ENCODE data around the gene RIN1. TPM values are rescaled to one million over a fixed set of nuclear protein-coding genes. Genes with fewer than 3 reads are reported as not detected.
A peak's percentile ranks its signal among the peaks of the same experiment; 100 is the strongest.

RIN1 gene
- total RNA-seq, 4 donors from 2014 or later, result 1.8 to 26.6 (median 8.6) TPM

DNA sequence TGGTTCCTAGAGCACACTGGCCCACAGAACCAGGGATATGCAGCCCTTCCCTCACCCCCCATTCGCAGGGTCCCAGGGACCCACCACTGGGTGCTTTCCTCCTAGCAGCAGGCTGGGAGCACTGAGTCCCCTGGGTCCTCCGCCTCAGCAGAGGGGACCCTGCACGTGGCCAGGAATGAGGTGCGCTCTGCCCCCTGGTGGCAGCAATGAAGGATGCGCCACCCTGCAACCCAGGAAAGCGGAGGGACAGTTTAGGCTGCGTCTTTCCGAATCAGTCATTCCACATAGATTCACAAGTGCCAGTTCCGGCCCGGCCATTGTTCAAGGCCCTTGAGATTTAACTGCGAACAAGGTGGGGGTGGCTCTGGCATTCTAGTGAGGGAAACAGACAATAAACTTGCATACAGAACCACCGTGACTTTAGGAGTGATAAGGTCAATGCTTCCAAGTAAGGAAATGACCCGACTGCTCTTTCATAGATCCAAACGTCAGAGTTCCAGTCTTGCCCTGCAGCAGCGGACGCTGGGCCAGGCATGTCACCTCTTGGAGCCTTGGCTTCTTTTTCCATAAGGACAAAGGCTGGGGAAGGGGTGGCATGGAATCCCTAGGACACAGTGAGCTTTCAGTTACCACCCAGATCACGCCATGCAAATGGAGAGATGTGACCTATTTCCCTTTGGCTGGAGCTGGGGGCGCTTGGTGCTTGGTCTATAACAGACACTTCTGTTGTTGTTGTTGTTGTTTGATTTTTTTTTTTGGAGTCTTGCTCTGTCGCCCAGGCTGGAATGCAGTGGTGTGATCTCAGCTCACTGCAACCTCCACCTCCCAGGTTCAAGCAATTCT lies 7.7 kb downstream of the RIN1 start:
- no peaks in the 10 kb centered on the region for H3K27me3 ChIP-seq
- TF ChIP-seq, protein P1, sequence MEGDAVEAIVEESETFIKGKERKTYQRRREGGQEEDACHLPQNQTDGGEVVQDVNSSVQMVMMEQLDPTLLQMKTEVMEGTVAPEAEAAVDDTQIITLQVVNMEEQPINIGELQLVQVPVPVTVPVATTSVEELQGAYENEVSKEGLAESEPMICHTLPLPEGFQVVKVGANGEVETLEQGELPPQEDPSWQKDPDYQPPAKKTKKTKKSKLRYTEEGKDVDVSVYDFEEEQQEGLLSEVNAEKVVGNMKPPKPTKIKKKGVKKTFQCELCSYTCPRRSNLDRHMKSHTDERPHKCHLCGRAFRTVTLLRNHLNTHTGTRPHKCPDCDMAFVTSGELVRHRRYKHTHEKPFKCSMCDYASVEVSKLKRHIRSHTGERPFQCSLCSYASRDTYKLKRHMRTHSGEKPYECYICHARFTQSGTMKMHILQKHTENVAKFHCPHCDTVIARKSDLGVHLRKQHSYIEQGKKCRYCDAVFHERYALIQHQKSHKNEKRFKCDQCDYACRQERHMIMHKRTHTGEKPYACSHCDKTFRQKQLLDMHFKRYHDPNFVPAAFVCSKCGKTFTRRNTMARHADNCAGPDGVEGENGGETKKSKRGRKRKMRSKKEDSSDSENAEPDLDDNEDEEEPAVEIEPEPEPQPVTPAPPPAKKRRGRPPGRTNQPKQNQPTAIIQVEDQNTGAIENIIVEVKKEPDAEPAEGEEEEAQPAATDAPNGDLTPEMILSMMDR (IDR thresholded peaks at IDR 0.05), result peak; percentile 91 to 98 (median 95)
- peak in 1 of 2 donors; percentile 17 for TF ChIP-seq POLR2A (IDR thresholded peaks at IDR 0.05)
- H3K36me3 ChIP-seq, result no peaks in the 10 kb centered on the region
- no peak overlapping the region for H3K4me3 ChIP-seq
- no peaks in the 10 kb centered on the region for H3K9me3 ChIP-seq
- intact Hi-C loops (cut with DNase I; ENCODE audit: low total_unique reads), result no loop called here
- H3K4me1 ChIP-seq, result peaks cover 0 to 4% of the 10 kb centered on the region in 2 donors
- no peak overlapping the region for H3K27ac ChIP-seq
- DNase-seq, result peak; percentile 75 to 81

DNA sequence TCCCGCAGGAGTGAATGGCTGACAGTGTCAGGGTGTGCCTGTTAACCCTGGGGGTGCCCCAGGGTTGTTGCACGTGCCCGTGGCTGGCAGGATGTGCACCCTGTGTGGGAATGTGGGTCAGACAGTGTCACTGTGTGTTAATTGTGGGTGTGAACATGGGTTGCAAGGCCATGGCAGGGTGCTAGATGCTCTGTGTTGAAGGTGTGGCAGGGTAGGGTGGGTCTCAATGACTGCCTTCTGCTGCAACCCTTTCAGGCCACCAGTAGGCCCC lies 8.3 kb downstream of the RIN1 start:
- intact Hi-C loops (cut with DNase I; ENCODE audit: low total_unique reads), result no loop called here
- no peaks in the 10 kb centered on the region for H3K27me3 ChIP-seq

GRCh38 chr11:66327171-66328030 lies 8.8 kb downstream of the RIN1 start:
- no peak for DNase-seq

More for the DNA sequence above, 8.3 kb downstream of the RIN1 start:
- DNase-seq, result no peak
- TF ChIP-seq POLR2A (IDR thresholded peaks at IDR 0.05), result no peak
- TF ChIP-seq, protein P1 (IDR thresholded peaks at IDR 0.05), result no peak
- Histone ChIP-seq H3K4me3 (no peak overlapping the region), H3K9me3 (no peaks in the 10 kb centered on the region), H3K36me3 (no peaks in the 10 kb centered on the region), H3K27ac (peak overlapping the region in 1 of 2 donors; percentile 57), H3K4me1 (peaks cover 0 to 4% of the 10 kb centered on the region in 2 donors)

GRCh38 chr11:66326261-66327111 lies 9.7 kb downstream of the RIN1 start:
- Histone ChIP-seq H3K9me3 (no peaks in the 10 kb centered on the region), H3K4me1 (peaks cover 0 to 4% of the 10 kb centered on the region in 2 donors), H3K4me3 (no peak overlapping the region), H3K36me3 (no peaks in the 10 kb centered on the region), H3K27me3 (no peaks in the 10 kb centered on the region), H3K27ac (peak overlapping the region; percentile 57 to 59)
- peak; percentile 34 to 53 for DNase-seq
- intact Hi-C loops (cut with DNase I; ENCODE audit: low total_unique reads), result no loop called here
- TF ChIP-seq, protein P1 (IDR thresholded peaks at IDR 0.05), result no peak

More at GRCh38 chr11:66327171-66328030, 8.8 kb downstream of the RIN1 start:
- H3K27ac ChIP-seq, result peak overlapping the region; percentile 57 to 59
- peaks cover 0 to 4% of the 10 kb centered on the region in 2 donors for H3K4me1 ChIP-seq
- no peaks in the 10 kb centered on the region for H3K36me3 ChIP-seq
- no peaks in the 10 kb centered on the region for H3K27me3 ChIP-seq
- no peaks in the 10 kb centered on the region for H3K9me3 ChIP-seq
- H3K4me3 ChIP-seq, result no peak overlapping the region
- intact Hi-C loops (cut with DNase I; ENCODE audit: low total_unique reads), result no loop called here
- TF ChIP-seq POLR2A (IDR thresholded peaks at IDR 0.05), result no peak
- TF ChIP-seq, protein P1 (IDR thresholded peaks at IDR 0.05), result no peak

All from uterus (tissue), 4 donors.